Fibroblast of skin of right biceps (primary cell): Measurements from ENCODE around the gene THRSP.

ENCODE experiments used
- DNase-seq: peaks from one replicate; pipeline ENCODE4 v3.0.0-alpha.2; 2013

Gene THRSP

GRCh38 chr11:78100261-78100660 lies 36.6 kb downstream of the THRSP start:
- DNase-seq, result no peak

GRCh38 chr11:78100676-78101472 lies 37.2 kb downstream of the THRSP start:
- DNase-seq, result no peak

DNA sequence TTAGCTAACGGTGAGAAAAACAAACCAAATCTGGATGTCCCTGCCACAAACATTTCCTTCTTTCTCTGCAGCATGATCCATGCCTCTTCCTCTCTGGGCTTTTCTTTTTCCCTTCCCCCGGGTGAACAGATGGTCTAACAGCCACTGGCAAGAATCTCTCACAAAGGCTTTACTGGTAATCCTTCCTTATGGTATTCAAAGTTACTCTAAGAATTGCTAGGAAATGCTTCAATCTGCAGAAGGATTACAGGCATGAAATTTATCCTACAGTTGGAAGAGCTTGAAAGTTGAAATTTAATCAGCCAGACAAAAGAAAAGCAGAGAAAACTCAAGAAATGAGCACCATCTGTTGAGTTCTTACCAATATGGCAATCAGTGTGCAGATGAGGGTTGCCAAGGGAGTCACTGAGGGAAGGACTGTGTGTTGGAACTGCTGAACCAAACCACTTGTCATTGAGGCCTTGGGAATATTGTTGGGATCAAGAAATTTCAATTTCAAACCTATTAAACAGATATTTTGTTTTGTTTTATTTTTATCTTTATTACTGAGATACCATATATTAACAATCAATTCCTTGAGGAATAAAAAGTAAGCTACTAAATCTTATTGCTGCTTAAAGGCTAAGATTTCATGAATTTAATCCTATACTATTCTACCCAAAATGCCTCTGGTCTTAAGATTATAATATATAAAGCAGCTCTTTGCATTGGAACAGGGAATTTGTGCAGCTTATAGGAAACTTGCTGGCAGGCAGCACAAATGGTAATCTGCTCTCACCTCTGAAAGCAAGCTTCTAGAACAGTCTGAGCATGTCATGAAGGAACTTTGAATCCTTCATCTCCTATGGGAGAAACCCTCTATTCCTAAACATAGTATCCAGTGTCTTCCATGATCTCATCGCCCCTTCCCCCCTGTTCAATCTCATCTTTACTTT lies 45.7 kb downstream of the THRSP start:
- no peak for DNase-seq

DNA sequence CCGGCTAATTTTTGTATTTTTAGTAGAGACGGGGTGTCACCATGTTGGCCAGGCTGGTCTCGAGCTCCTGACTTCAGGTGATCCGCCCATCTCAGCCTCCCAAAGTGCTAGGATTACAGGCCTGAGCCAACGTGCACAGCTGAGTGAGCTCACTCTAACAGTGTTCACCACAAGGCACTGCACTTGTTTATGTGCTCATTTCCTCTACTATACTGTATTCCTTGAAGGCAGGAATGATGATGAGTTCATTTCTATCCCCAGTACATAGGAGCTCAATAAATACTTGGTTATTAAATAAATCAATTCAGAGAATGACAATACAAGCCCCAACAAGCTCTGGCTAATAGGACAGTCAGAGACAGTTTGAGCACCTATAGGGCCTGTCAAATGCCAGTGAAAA lies 46.7 kb downstream of the THRSP start:
- no peak for DNase-seq

GRCh38 chr11:78110830-78111229 lies 47.2 kb downstream of the THRSP start:
- peak; percentile 46 for DNase-seq

DNA sequence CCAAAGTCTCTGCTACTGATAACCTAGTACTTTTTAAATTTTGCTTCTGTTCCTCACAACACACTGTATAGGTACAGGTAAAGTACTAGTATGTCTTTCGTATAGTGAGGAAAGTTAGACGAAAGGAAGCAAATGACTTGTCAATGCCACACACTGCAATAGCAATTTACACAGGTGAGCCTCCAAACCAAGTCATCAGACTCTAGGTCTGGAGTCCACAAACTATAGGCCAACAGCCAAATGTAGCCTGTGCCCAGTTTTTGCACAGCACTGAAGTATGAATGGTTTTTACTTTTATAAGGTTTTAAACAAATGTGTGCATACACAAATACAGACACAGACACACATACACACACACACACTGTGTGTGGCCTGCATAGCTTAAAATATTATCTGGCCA lies 47.6 kb downstream of the THRSP start:
- no peak for DNase-seq

GRCh38 chr11:78112582-78113275 lies 49.1 kb downstream of the THRSP start:
- DNase-seq, result no peak
